Lung microvascular endothelial cell (primary cell): ENCODE measurements around the gene CANX. TPM values are rescaled to one million over a fixed set of nuclear protein-coding genes. Genes with fewer than 3 reads are reported as not detected.
A peak's percentile ranks its signal among the peaks of the same experiment; 100 is the strongest.

Source experiments
- DNase-seq, 2 donors: peaks; one replicate each; pipeline versions ENCODE4 v3.0.0 to v3.0.0-alpha.2; 2010; ENCODE audit warnings: low read depth in 2 of 2
- total RNA-seq: library from RNA; depleted of rRNA; stranded (reverse); fragments of >200 nt; gene quantifications from 2 replicates; pipeline ENCODE4 v1.2.1, GENCODE V29; 2014

The CANX gene
- total RNA-seq, 1 donor from 2014 or later, result 543 TPM

- DNase-seq, result no peak
Observed at GRCh38 chr5:179774442-179774841, 75.7 kb downstream of the CANX start.

GRCh38 chr5:179776411-179776938 lies 77.7 kb downstream of the CANX start:
- DNase-seq, result no peak

GRCh38 chr5:179777456-179777855 lies 78.7 kb downstream of the CANX start:
- no peak for DNase-seq

GRCh38 chr5:179777909-179778308 lies 79.1 kb downstream of the CANX start:
- peak in 1 of 2 donors; percentile 42 for DNase-seq

GRCh38 chr5:179778591-179778990 lies 79.8 kb downstream of the CANX start:
- DNase-seq, result no peak

- DNase-seq, result no peak
Observed at GRCh38 chr5:179779826-179780225, 81.1 kb downstream of the CANX start.

- no peak for DNase-seq
Observed at GRCh38 chr5:179780362-179780761, 81.6 kb downstream of the CANX start.

Other genes starting within 250 kb of the CANX start
- gene RUFY1, start 148.4 kb upstream of the CANX start, total RNA-seq, result 27.5 and 62.9 TPM in 2 replicates
- 458 and 725 TPM in 2 replicates for gene HNRNPH1, start 75.3 kb upstream of the CANX start, total RNA-seq
- gene CBY3, start 17.9 kb upstream of the CANX start, total RNA-seq, result 0.22 TPM in 1 of 2 replicates, not detected in the other
- 5.4 and 6.9 TPM in 2 replicates for gene MAML1, start 33.9 kb downstream of the CANX start, total RNA-seq
- gene LTC4S, start 95.0 kb downstream of the CANX start, total RNA-seq, result 0.44 and 0.79 TPM in 2 replicates
- 104 and 132 TPM in 2 replicates for gene MGAT4B, start 107.9 kb downstream of the CANX start, total RNA-seq
- 407 and 548 TPM in 2 replicates for gene SQSTM1, start 121.9 kb downstream of the CANX start, total RNA-seq
- 3.9 and 7.9 TPM in 2 replicates for gene MRNIP, start 159.8 kb downstream of the CANX start, total RNA-seq
- gene TBC1D9B, start 208.9 kb downstream of the CANX start, total RNA-seq, result 34.7 and 55.8 TPM in 2 replicates